K562 (cell line): ENCODE results near the gene POLD2. TPM values are rescaled to one million over a fixed set of nuclear protein-coding genes. Genes with fewer than 3 reads are reported as not detected.

Experiments used
- ATAC-seq: fragments of 200-7000 bp; cut with Tn5 transposase; 3 replicates; pipeline ENCODE4 v1.9.1; 2020; ENCODE audit warnings: moderate library complexity
- BruUV-seq: library from RNA; stranded (reverse); fragments of 400-500 nt; replicated peaks from 2 replicates; lab custom pipeline; 2021; lab: Mats Ljungman, UMichigan
- CTCF ChIA-PET: fragments of 300-600 bp; formaldehyde crosslinking; extraction: SDS; loops from one replicate; lab custom pipeline; 2021; ENCODE audit warnings: low intra/inter-chr PET ratio; lab: Yijun Ruan, JAX
- POLR2A ChIA-PET: fragments of 300-600, 350-650 bp; sonication (Branson Sonifier 250); formaldehyde crosslinking; extraction: SDS; loops from one replicate; lab custom pipeline; 2021; ENCODE audit warnings: antibody characterized with exemption, inconsistent platforms; lab: Yijun Ruan, JAX
- DNase-seq, 4 experiments: peaks; one replicate each; pipeline versions ENCODE4 v3.0.0 to v3.0.0-alpha.2; 2011 to 2018; ENCODE audit warnings: low spot score in 3 of 4, mixed read lengths in 3 of 4; ENCODE audit errors: extremely low read depth in 1 of 4
- FAIRE-seq: peaks from 2 replicates; lab custom pipeline; 2011; peaks lifted over from hg19 to GRCh38; lab: Jason Lieb, UNC
- H2AFZ ChIP-seq: 2 replicates; pipeline ENCODE4 v1.6.0; 2011; ENCODE audit warnings: low read depth, low read length, control low read depth, inconsistent platforms
- H3K27ac ChIP-seq: fragments of 200-600 bp; 3 replicates; pipeline ENCODE4 v1.8.0; 2011; ENCODE audit warnings: low read depth, mild to moderate bottlenecking, control low read depth, inconsistent platforms, low read length, moderate library complexity, mixed read lengths; ENCODE audit errors: extremely low read depth
- H3K27me3 ChIP-seq, 2 experiments: fragments of 300-600 bp in 1 of 2; 2 replicates in 1 of 2; 3 replicates in 1 of 2; pipeline versions ENCODE4 v1.6.0 to v1.8.0; 2011; ENCODE audit warnings: inconsistent platforms in 2 of 2, low read length in 2 of 2, mild to moderate bottlenecking in 1 of 2, mixed read lengths in 1 of 2, moderate library complexity in 1 of 2; ENCODE audit not compliant: control insufficient read depth in 2 of 2, insufficient read depth in 2 of 2
- H3K36me3 ChIP-seq: fragments of 300-600 bp; 3 replicates; pipeline ENCODE4 v1.8.0; 2011; ENCODE audit warnings: mild to moderate bottlenecking, low read length, inconsistent platforms; ENCODE audit not compliant: control insufficient read depth, insufficient read depth
- H3K4me1 ChIP-seq, 2 experiments: fragments of 200-600 bp in 1 of 2; replicated peaks in 1 of 2; 2 replicates in 1 of 2; 3 replicates in 1 of 2; pipeline versions ENCODE4 v1.5.1 to v1.8.0; 2011; ENCODE audit warnings: inconsistent platforms in 2 of 2, low read length in 2 of 2, mild to moderate bottlenecking in 1 of 2, mixed read lengths in 1 of 2, moderate library complexity in 1 of 2; ENCODE audit not compliant: control insufficient read depth in 2 of 2, insufficient read depth in 2 of 2
- H3K4me2 ChIP-seq: 2 replicates; pipeline ENCODE4 v1.6.1; 2011; ENCODE audit warnings: low read length, control low read depth, inconsistent platforms, mixed read lengths; ENCODE audit not compliant: insufficient read depth
- H3K4me3 ChIP-seq: fragments of 200-600 bp; sonication (generic), shearing (Covaris generic); 2 replicates; pipeline ENCODE4 v1.5.1; 2016; ENCODE audit warnings: control low read depth, inconsistent platforms
- H3K79me2 ChIP-seq: fragments of 200-600 bp; 3 replicates; pipeline ENCODE4 v1.8.0; 2011; ENCODE audit warnings: low read length, inconsistent platforms; ENCODE audit not compliant: control insufficient read depth, insufficient read depth
- H3K9ac ChIP-seq, 2 experiments: 2 replicates each; pipeline versions ENCODE4 v1.6.0 to v1.6.1; 2011; ENCODE audit warnings: low read depth in 2 of 2, low read length in 2 of 2, control low read depth in 1 of 2, inconsistent platforms in 1 of 2, mild to moderate bottlenecking in 1 of 2, mixed read lengths in 1 of 2; ENCODE audit not compliant: insufficient read depth in 1 of 2
- H3K9me1 ChIP-seq: one replicate; pipeline ENCODE4 v1.6.0; 2011; ENCODE audit warnings: inconsistent platforms, mild to moderate bottlenecking, low read length, moderate library complexity; ENCODE audit not compliant: control insufficient read depth, insufficient read depth
- H3K9me3 ChIP-seq: replicated peaks from 2 replicates; pipeline ENCODE4 v1.5.1; 2011; ENCODE audit warnings: low read depth, low read length, inconsistent platforms; ENCODE audit not compliant: control insufficient read depth, insufficient read depth
- H4K20me1 ChIP-seq: replicated peaks from 2 replicates; pipeline ENCODE4 v1.6.1; 2011; ENCODE audit warnings: low read length, inconsistent platforms, mixed read lengths; ENCODE audit not compliant: control insufficient read depth, insufficient read depth
- RFX1 ChIP-seq: fragments of 450-650 bp; IDR thresholded peaks from 2 replicates; pipeline ENCODE4 v1.6.1; 2016; ENCODE audit warnings: mild to moderate bottlenecking, moderate library complexity
- WGBS: fragments of 100-300 bp; shearing (Covaris generic); methylation state at CpG from one replicate; pipeline ENCODE4 v1.1.6; 2016; ENCODE audit warnings: low coverage, mixed read lengths; ENCODE audit not compliant: insufficient coverage; ENCODE audit errors: missing lambda C conversion rate; 5-methylcytosine and 5-hydroxymethylcytosine counted together
- in situ Hi-C: fragments of 300-500 bp; cut with MboI; formaldehyde crosslinking; loops from 4 replicates; pipeline ENCODE4 v1.15.0; 2018; ENCODE audit warnings: inconsistent platforms, mixed read lengths
- intact Hi-C: fragments of 100-400 bp; cut with micrococcal nuclease; formaldehyde crosslinking; loops from 2 replicates; pipeline ENCODE4 v1.14.2; 2022
- polyA plus RNA-seq, 8 experiments: library from polyadenylated mRNA; depleted of rRNA in 4 of 8; stranded (reverse) in 5 of 8; unstranded in 3 of 8; fragments of >200 nt; fragmentation: Nextera tagmentation in 2 of 8; fragmentation: Illumina TruSeq in 1 of 8; extraction: Ambion mirVana in 2 of 8; extraction: Trizol in 1 of 8; gene quantifications; 2 replicates each; pipeline versions ENCODE4 v1.2.1 to v1.2.3, GENCODE V29; 2011 to 2014; ENCODE audit warnings: inconsistent platforms in 1 of 8, missing spikeins in 1 of 8
- total RNA-seq, 7 experiments: library from RNA; depleted of rRNA in 6 of 7; stranded (reverse); fragments of >200 nt in 6 of 7; fragmentation: Illumina TruSeq in 2 of 7; extraction: Trizol in 2 of 7; gene quantifications; 2 replicates each; pipeline versions ENCODE4 v1.2.1 to v1.2.3, GENCODE V29; 2011 to 2021; ENCODE audit warnings: low replicate concordance in 1 of 7
- TF ChIP-seq, protein P1 (sequence below), 2 experiments: IDR thresholded peaks; 2 replicates each; pipeline ENCODE4 v1.6.1; 2011; ENCODE audit warnings: borderline replicate concordance in 1 of 2, control low read depth in 1 of 2, low read depth in 1 of 2, low read length in 1 of 2, mild to moderate bottlenecking in 1 of 2, mixed read lengths in 1 of 2, moderate library complexity in 1 of 2; ENCODE audit not compliant: insufficient read depth in 1 of 2, insufficient read length in 1 of 2, poor library complexity in 1 of 2, severe bottlenecking in 1 of 2; ENCODE audit errors: extremely low read depth in 1 of 2

Gene POLD2
- total and polyA plus RNA-seq, 9 of the 15 experiments (the other 6 are each of a cell fraction or from before 2014, with no cell fraction given): 29.7 to 259 (median 225) TPM

DNA sequence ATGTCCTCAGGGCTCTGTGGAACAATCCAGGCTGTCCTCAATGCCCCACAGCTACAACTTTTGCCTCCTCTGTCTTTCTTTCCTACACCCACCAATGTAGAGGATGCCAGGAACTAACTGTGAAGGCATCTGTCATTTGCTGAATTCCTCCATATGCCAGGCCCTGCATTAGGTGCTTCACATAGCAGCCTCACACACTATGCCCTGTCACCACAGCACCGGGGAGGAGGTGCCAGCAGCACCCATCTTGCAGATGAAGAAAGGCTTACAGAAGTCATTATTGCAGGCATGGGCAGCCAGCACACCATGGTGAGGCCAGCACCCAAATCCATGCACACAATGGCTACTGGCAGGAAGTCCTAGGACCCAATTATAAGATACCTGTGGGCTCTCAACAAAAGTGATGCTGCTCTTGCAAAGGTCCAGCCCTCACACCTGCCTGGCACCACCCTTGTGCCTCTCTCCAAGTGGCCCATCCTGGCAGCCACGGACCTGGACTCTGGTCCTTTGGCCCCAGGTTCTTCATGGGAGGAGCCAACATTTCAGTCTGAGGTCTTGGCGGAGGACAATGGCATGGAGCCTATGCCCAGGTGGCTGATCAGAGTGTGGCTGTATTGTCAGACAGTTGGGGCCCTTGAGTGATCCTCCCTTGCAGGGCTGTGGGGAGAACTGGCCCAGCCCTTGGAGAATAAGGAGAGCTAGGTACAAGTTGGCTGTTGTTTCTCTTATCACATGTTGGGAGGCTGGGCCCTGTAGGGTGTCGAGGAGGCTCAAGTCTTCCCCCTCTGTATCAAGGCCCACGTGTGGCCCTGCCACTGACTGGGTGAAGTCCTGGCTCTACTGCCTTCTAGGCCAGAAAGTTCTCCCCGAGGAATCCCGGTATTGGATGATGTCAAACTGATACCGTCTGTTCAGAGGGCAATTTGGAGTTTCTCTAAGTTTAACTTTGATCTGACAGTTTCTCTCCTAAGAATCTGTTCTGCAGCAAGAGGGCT, 32.1 kb upstream of the POLD2 start:
- POLR2A ChIA-PET: interaction anchor here (0.5 to 0.7 kb wide), 3 partner anchors 12 to 186 kb away, joined by 3 read pairs; no protein-coding TSS in a partner anchor
- Histone ChIP-seq H3K4me1 (peaks cover 0 to 35% of the 10 kb centered on the region in 2 experiments; a peak in 3 of 5 replicates), H3K79me2 (no peaks in the 10 kb centered on the region), H4K20me1 (no peaks in the 10 kb centered on the region; the same call in 1 of the 2 replicates), H3K27ac (no peak overlapping the region), H3K36me3 (no peaks in the 10 kb centered on the region), H3K4me3 (no peak overlapping the region), H3K4me2 (no peak overlapping the region), H3K9me3 (no peaks in the 10 kb centered on the region), H3K27me3 (no peaks in the 10 kb centered on the region), H3K9ac (peak overlapping the region in 1 of 2 experiments; percentile 8; a peak in 1 of 4 replicates), H3K9me1 (no peaks in the 10 kb centered on the region), H2AFZ (no peak overlapping the region)
- no peak for FAIRE-seq
- CTCF ChIA-PET: no interaction called here
- no TSS peak for BruUV-seq
- WGBS: 14% methylated on average over 8 of the region's 8 CpGs
- in situ Hi-C loops (no loop called here), intact Hi-C loops (no loop called here)
- no peak for TF ChIP-seq RFX1
- TF ChIP-seq, protein P1, sequence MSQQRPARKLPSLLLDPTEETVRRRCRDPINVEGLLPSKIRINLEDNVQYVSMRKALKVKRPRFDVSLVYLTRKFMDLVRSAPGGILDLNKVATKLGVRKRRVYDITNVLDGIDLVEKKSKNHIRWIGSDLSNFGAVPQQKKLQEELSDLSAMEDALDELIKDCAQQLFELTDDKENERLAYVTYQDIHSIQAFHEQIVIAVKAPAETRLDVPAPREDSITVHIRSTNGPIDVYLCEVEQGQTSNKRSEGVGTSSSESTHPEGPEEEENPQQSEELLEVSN (IDR thresholded peaks at IDR 0.05; ENCODE audit: borderline replicate concordance in 1 of 2, extremely low read depth in 1 of 2, insufficient read depth in 1 of 2, insufficient read length in 1 of 2, low read depth in 1 of 2, low read length in 1 of 2, poor library complexity in 1 of 2, severe bottlenecking in 1 of 2): peak in 1 of 2 experiments; percentile 26
- no peak for ATAC-seq
- no peak for DNase-seq
